Heart left ventricle (tissue), 16 donors: Measurements from ENCODE around the gene HOXB8. TPM values are rescaled to one million over a fixed set of nuclear protein-coding genes. Genes with fewer than 3 reads are reported as not detected.

Experiments
- ATAC-seq, 4 donors: fragments of 200-7000 bp; cut with Tn5 transposase; one replicate each; pipeline ENCODE4 v1.9.1; 2020 to 2022; ENCODE audit warnings: moderate library complexity in 4 of 4, mild to moderate bottlenecking in 3 of 4, moderate number of reproducible peaks in 1 of 4
- DNase-seq, 5 donors: peaks; one replicate each; pipeline ENCODE4 v3.0.0-alpha.2; 2020
- H3K27ac ChIP-seq, 12 donors: fragments of 200-600 bp; sonication (generic) in 4 of 12; one replicate each; pipeline versions ENCODE4 v1.5.0 to v1.8.0; 2016 to 2022; ENCODE audit warnings: mild to moderate bottlenecking in 2 of 12
- H3K27me3 ChIP-seq, 9 donors: fragments of 200-600 bp; sonication (generic) in 2 of 9; one replicate each; pipeline versions ENCODE4 v1.5.1 to v1.8.0; 2016 to 2022; ENCODE audit warnings: mild to moderate bottlenecking in 3 of 9
- H3K36me3 ChIP-seq, 9 donors: fragments of 200-600 bp; sonication (generic) in 2 of 9; one replicate each; pipeline versions ENCODE4 v1.5.0 to v1.8.0; 2018 to 2022; ENCODE audit warnings: mild to moderate bottlenecking in 2 of 9
- H3K4me1 ChIP-seq, 12 donors: fragments of 200-600 bp; sonication (generic) in 4 of 12; one replicate each; pipeline versions ENCODE4 v1.5.0 to v1.8.0; 2016 to 2022; ENCODE audit warnings: mild to moderate bottlenecking in 3 of 12
- H3K4me3 ChIP-seq, 12 donors: fragments of 200-600 bp; sonication (generic) in 4 of 12; one replicate each; pipeline versions ENCODE4 v1.5.0 to v1.8.0; 2017 to 2022; ENCODE audit warnings: mild to moderate bottlenecking in 9 of 12, moderate library complexity in 4 of 12
- H3K9me3 ChIP-seq, 12 donors: fragments of 200-600 bp; sonication (generic) in 4 of 12; one replicate each; pipeline versions ENCODE4 v1.5.0 to v1.8.0; 2016 to 2022; ENCODE audit warnings: mild to moderate bottlenecking in 1 of 12
- CTCF ChIP-seq, 12 donors: fragments of 200-600 bp; sonication (generic) in 4 of 12; IDR thresholded peaks; one replicate each; pipeline versions ENCODE4 v1.5.0 to v1.8.0; 2018 to 2022; ENCODE audit warnings: antibody characterized with exemption in 12 of 12, mild to moderate bottlenecking in 5 of 12
- POLR2A ChIP-seq, 2 donors: fragments of 450-650 bp; IDR thresholded peaks; one replicate each; pipeline ENCODE4 v1.6.1; 2017; ENCODE audit warnings: antibody characterized with exemption in 2 of 2, mild to moderate bottlenecking in 2 of 2, moderate library complexity in 2 of 2
- WGBS, 4 donors: extraction: QIAGEN DNeasy Blood & Tissue Kit in 2 of 4; methylation state at CpG; one replicate each; pipeline versions ENCODE4 v1.1.5 to v1.1.7; 2013 to 2018; 5-methylcytosine and 5-hydroxymethylcytosine counted together
- intact Hi-C, 10 donors: fragments of 100-400 bp; cut with DNase I; formaldehyde crosslinking; loops; one replicate each; pipeline versions ENCODE4 v1.11.1 to v1.14.2; 2022
- polyA plus RNA-seq, 2 donors: library from polyadenylated mRNA; stranded (reverse); fragments of 200-250 nt; gene quantifications; one replicate each; pipeline ENCODE4 v1.2.3, GENCODE V29; 2013
- total RNA-seq, 9 donors: library from RNA; depleted of rRNA in 2 of 9; stranded (reverse); fragments of >200 nt in 2 of 9; fragmentation: NEBNext Ultra II Directional in 3 of 9; extraction: Animal tissue kit (Norgen Biotek cat#: 25700) in 3 of 9; gene quantifications; one replicate each; pipeline versions ENCODE4 v1.1.0 to v1.2.4, GENCODE V29; 2016 to 2023
- donor health status: ischemic (EF 13 %, LVEDD 7.1; RV severe dilation, severe dysfunction).
- donor health status: healthy with polysubstance abuse.
- donor health status: DM: no; HTN: yes; CAD: no.
- donor health status: DM: no; HTN: no; CAD: no.
- donor health status: ischemic (EF 25% LVEDD 6.9; RV normal size, moderate dysfunction).
- donor health status: ischemic (EF 25% LVEDD 5.7; RV mildly dilated, moderate dysfunction).
- donor health status: healthy.
- donor health status: DM: yes; HTN: yes; CAD: no.
- donor health status: ischemic (EF 35%, LVEDD 5.7; RV mildly dilated, moderate dysfunction).
- donor health status: nonischemic (EF 11% LVEDD 7.7; RV severe dilation, severe dysfunction).
- donor health status: DM: yes; HTN: yes; CAD: no.
- donor health status: PGD.
- donor health status: ischemic (EF 29% LVEDD 5.4; RV normal size, mild dysfunction).
- donor health status: nonischemic (EF 23%, LVEDD 6.1; RV moderate dilation, normal function).

HOXB8 gene
- total and polyA plus RNA-seq, 11 donors, result not detected

GRCh38 chr17:48605991-48606891 lies 8.9 kb downstream of the HOXB8 start:
- Histone ChIP-seq H3K36me3 (no peaks in the 10 kb centered on the region), H3K4me3 (no peak overlapping the region), H3K9me3 (peaks cover 0 to 3% (median 0%) of the 10 kb centered on the region in 12 donors), H3K4me1 (peaks cover 0 to 24% (median 11%) of the 10 kb centered on the region in 12 donors), H3K27me3 (peaks cover 82 to 100% (median 100%) of the 10 kb centered on the region in 9 donors), H3K27ac (no peak overlapping the region)
- no peak for TF ChIP-seq POLR2A (IDR thresholded peaks at IDR 0.05)
- TF ChIP-seq CTCF (IDR thresholded peaks at IDR 0.05), result no peak
- ATAC-seq, result no peak
- intact Hi-C loops, result no loop called here
- no peak for DNase-seq
- WGBS, 4 donors, result 21 to 29% (median 21%) methylated on average over 41 of the region's 41 CpGs

GRCh38 chr17:48605409-48605919 lies 9.6 kb downstream of the HOXB8 start:
- Histone ChIP-seq H3K36me3 (no peaks in the 10 kb centered on the region), H3K4me1 (peaks cover 0 to 16% (median 6%) of the 10 kb centered on the region in 12 donors), H3K27me3 (peaks cover 78 to 100% (median 98%) of the 10 kb centered on the region in 9 donors), H3K9me3 (peaks cover 0 to 3% (median 0%) of the 10 kb centered on the region in 12 donors), H3K27ac (no peak overlapping the region), H3K4me3 (no peak overlapping the region)
- TF ChIP-seq POLR2A (IDR thresholded peaks at IDR 0.05) (no peak), CTCF (IDR thresholded peaks at IDR 0.05) (no peak)
- no peak for DNase-seq
- 9 to 17% (median 15%) methylated on average over 9 to 10 of the region's 10 CpGs for WGBS, 4 donors
- ATAC-seq, result no peak
- intact Hi-C loops, result no loop called here

GRCh38 chr17:48604770-48605329 lies 10.2 kb downstream of the HOXB8 start, which contains the start of gene HOXB6:
TSS of gene HOXB6 (minus strand) at chr17:48604986. CDS start at chr17:48598150, 6,836 bp downstream.
- ATAC-seq (no peak), DNase-seq (no peak)
- Histone ChIP-seq H3K36me3 (no peaks in the 10 kb centered on the region), H3K27me3 (peaks cover 79 to 100% (median 98%) of the 10 kb centered on the region in 9 donors), H3K9me3 (peaks cover 0 to 3% (median 0%) of the 10 kb centered on the region in 12 donors), H3K27ac (peak within 1 kb of the TSS in 1 of 12 donors; percentile 50), H3K4me3 (peak within 1 kb of the TSS in 1 of 12 donors; percentile 12), H3K4me1 (peaks cover 0 to 10% (median 2%) of the 10 kb centered on the region in 12 donors)
- intact Hi-C loops, result no loop called here
- no peak for TF ChIP-seq POLR2A (IDR thresholded peaks at IDR 0.05)
- TF ChIP-seq CTCF (IDR thresholded peaks at IDR 0.05), result no peak
- WGBS, 4 donors, result 11 to 14% (median 13%) methylated on average over 16 of the region's 16 CpGs
